IPS DF 19.7 (cell line): Measurements from ENCODE around the gene ATP5F1E.
"Not testable (repeated sequence)": the region's sequence is repeated elsewhere in the genome, so short reads cannot be mapped to it uniquely, and the experiment has no call there.

Experiments
- DNase-seq: peaks from one replicate; pipeline ENCODE4 v3.0.0-alpha.2; 2013; ENCODE audit warnings: low read depth, low spot score

ATP5F1E gene

GRCh38 chr20:59019217-59019616 is 12.9 kb downstream of the ATP5F1E start, which contains the start of gene TUBB1:
Gene TUBB1 (plus strand): TSS chr20:59019429. CDS start chr20:59019523, 94 bp downstream.
- no peak for DNase-seq

GRCh38 chr20:59018817-59019216 is 13.3 kb downstream of the ATP5F1E start:
- DNase-seq: no peak

DNA sequence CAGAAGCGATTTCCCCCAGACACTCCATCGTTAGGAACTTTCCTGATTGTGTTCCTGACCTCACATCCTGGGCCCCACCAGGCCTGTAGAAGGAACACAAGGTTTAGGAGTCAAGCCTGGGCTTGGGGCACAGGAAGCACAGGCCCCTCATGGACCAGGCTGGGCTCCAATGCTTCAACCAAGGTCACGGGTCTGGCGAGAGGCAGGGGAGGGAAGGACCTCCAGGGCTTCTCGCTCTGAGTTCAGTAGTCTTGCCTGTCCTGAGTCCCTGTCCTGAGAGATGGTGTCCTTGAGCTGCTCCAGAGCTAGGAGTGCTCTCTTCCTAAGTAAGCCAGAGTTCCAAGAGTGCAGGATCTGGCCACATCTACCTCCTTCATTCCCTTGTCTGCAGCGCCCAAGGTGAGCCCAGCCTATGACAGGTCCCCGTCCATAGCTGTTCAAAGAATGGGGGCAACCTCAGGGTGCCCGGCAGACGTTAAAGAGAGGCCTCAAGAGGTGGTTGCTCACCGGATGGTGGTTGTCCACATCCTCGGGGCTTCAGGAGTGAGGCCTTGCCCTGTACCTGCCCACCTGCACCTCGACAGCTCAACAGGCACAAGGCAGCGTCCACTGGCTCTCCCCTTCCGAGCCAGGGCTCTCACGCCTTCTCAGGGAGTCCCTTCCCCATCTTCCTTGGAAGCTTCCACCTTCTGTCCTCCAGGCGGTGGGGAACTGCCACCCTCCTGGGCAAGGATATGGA is 14.5 kb downstream of the ATP5F1E start:
- no peak for DNase-seq

- DNase-seq: no peak
Observed at GRCh38 chr20:59016795-59017492, 15.2 kb downstream of the ATP5F1E start.

DNA sequence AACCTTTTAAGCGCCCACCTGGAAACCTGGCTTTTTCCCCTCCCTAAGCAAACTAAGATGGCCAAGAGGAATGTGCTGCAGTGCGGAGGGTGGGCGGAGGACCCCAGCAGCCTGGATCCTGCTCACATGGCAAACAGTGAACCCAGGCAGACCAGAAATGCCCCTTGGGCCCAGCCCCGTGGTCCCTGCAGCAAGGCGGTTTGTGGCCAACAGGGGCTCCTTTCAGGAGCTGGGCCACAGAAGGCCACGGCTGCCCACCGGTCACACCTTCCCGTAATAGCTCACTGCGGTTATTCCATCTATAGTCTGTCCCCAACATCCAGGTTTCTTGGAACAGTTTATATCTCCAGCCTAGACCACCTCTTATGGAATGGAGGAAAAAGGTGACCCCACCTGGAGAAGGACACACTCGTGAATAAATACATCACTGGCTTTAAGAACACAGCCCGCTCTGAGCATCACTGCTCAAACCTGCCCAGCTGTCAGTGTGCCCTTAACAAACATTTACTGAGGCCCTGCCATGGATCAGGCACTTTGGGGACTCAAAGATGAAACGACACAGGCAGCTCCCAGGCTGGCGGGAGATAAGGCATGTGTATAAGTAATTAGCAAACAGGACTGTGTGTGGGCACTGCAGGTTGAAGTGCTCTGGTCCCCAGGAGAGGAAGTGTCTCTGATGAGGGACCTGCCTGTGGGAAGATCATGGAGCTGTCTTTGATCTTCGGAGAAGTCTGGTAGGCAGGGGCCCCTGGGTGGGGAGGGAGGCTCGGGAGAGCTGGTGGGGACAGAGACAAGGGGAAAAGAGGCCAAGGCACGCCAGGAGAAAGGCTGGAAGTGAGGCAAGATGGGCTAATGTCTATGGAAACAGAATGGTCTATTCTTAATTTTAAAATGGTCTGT is 16.1 kb downstream of the ATP5F1E start:
- no peak for DNase-seq

DNA sequence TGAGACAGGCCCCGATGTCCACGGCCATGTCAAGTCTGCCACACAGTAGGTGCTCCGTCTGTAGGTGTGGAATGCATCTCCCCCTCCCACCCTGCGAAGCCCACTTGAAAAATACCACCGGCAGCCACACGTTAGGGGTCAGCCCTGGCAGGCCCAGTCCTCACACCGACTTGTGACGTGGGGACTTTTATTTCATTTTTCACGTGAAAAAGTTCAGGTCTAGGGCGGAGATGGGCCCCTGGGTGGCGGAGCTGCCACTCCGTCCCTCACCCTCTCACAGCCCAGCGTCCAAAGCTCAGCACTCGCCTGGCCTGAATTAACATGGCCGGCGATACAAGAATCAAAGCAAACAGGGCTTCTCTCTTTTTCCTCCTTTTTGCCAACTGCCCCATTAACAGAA is 16.7 kb downstream of the ATP5F1E start:
- no peak for DNase-seq

- DNase-seq: no peak
Observed at GRCh38 chr20:59014680-59015389, 17.3 kb downstream of the ATP5F1E start.

DNA sequence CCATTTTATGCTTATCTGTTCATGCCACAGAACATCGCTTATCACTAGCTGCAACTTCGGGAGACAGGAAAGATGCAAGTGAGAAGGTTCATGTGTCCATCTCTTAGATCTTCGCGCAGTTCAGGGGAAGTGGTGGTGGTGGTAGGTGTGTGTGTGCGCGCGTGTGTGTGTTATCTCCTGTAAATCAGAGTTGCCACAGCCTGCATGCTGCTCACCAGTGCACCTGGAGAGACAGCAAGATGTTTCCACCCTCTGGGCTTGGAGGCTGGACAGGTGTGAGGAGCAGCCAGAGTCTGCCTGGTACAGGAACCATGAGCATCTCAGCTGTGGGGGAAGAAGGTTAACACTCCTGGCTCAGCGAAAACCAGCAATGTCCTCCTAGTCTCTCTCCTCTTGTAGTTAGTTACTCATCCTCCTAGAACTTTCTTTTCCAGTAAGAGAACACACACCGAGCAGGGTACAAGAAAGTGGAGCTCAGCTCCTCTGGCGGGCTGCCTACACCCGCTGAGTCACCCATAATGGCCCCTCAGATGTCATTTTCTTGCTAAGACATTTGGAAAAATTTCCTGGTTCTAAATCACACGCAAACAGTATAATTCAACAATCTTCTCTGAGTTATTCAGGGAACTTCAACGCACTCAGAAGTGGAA is 18.1 kb downstream of the ATP5F1E start:
- no peak for DNase-seq

- no peak for DNase-seq
Observed at GRCh38 chr20:59013031-59013951, 18.8 kb downstream of the ATP5F1E start.

GRCh38 chr20:59011874-59012157 is 20.3 kb downstream of the ATP5F1E start:
- not testable (repeated sequence) for DNase-seq

DNA sequence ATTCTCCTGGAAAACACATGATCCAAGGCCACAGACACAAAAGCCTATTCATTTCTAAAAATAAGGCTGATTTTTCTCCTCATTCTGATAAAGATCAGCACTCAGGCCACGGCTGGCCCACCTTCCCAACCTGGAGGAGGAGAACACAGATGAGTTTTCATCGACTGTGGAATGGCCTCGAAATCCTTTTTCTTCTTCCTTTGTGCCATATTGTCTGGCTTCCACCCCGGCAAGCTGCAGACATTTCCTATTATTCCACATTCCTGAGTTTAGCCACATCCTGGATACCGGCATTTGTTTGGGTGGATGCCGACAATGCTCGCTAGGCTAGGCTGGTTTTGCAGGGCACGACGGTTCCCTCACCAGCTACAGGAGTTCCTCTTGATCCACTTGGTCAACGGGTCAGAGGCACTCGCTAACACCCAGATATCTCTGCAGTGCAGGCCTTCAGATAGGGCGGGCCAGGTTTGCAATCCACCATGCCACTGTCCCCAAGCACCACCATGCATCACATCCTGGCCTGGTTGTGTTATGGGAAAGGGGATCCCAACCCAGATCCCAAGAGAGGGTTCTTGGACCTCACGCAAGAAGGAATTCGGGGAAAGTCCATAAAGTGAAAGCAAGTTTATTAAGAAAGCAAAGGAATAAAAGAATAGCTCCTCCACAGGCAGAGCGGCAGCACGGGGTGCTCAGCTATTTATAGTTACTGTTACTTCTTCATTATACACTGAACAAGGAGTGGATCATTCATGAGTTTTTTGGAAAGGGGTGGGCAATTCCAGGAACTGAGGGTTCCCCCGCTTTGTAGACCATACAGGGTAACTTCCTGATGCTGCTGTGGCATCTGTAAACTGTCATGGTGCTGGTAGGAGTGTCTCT is 20.9 kb downstream of the ATP5F1E start:
- peak; percentile 17 for DNase-seq

DNA sequence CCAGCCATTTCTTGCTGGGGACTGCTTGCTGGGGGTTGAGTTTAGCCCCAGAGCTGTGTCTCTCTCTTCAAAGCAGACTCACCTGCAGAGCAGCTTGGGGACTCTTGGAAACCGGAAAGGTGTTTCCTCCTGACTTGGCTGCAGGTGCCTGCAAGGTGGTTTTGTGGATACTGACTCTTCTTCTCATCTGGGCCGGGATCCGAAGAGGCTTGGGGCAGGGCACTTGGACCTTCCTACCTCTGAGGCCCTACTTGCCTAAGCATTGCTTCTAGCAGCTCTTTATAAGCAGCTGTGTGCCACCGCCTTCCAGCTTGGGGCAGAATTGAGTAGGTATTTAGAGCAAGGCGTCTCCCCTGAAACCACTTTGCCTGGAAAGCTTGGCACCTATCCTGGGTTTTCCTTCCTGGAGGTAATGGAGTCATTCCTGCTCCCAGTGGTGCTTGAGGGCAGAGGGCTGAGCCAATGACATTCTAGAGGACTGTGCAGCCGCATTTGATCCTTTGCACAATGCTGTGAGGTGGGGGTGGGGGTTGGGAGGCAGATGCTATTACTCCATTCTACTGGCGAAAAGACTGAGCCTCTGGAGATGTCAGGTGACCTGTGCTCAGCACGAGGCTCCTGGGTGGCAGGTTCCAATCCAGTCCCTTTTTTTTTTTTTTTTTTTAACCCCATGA is 21.7 kb downstream of the ATP5F1E start:
- DNase-seq: no peak

GRCh38 chr20:59008715-59009336 is 23.3 kb downstream of the ATP5F1E start:
- no peak for DNase-seq

GRCh38 chr20:59007665-59008511 is 24.2 kb downstream of the ATP5F1E start:
- DNase-seq: no peak

DNA sequence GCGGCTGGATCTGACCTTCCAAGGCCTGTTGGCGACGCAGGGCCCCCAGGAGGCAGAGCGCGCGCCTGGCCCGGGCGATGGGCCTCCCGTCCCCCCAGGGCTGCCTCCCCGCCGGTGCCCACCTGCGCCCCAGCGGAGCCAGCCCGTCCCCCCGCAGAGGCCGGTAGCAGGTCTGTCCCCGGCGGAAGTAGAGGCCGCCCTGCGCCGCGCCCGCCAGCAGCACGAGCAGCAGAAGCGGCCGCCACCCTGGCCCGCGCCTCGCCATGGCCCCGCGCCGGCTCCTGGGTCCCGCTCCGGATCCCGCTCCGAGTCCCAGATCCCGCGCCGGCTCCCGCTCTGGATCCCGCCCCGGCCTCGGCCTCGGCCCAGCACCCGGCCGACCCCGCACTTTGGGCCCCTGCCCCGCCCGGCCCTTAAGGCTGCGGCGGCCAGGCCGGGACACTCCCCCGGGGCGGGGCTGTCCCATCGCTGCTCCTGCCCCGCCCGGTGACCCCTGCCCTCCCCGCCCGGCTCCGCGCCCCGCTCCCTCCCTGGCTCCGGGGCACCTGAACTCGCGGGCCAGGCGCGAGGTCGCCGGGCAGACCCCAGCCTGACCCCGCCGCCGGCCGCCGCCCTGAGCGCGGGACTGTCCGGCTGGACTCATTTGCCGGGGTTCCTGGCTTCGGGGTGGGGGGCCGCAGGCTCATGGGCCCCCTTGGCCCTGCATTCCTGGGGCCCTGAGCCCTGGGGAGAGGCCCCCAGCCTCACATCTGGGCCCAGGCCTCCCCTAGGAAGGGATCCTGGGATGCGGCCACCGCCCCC is 25.1 kb downstream of the ATP5F1E start, which contains the start of gene CTSZ:
CTSZ (minus strand) TSS at position 391 of the 801 bp plus-strand sequence; CDS start at position 265, 126 bp downstream.
- DNase-seq: no peak
